Amygdala (tissue), 56 donors: ENCODE results near the gene SCNN1G.

Experiments used
- DNase-seq, 56 donors: peaks; one replicate each; lab custom pipeline; 2025; lab: John Stamatoyannopoulos, UW

The SCNN1G gene

GRCh38 chr16:23152386-23153178, 30.0 kb upstream of the SCNN1G start:
- no peak for DNase-seq

GRCh38 chr16:23155445-23156049, 27.0 kb upstream of the SCNN1G start:
- DNase-seq, result no peak

GRCh38 chr16:23156110-23156509, 26.4 kb upstream of the SCNN1G start:
- DNase-seq, result no peak

GRCh38 chr16:23156946-23157460, 25.5 kb upstream of the SCNN1G start:
- no peak for DNase-seq

- no peak for DNase-seq
These were observed 24.4 kb upstream of the SCNN1G start for GRCh38 chr16:23158114-23158513.

- DNase-seq, result no peak
These were observed 22.5 kb upstream of the SCNN1G start for GRCh38 chr16:23160082-23160481.

GRCh38 chr16:23160574-23160973, 22.0 kb upstream of the SCNN1G start:
- DNase-seq, result no peak

- DNase-seq, result no peak
These were observed 18.6 kb upstream of the SCNN1G start for GRCh38 chr16:23163921-23164320.

GRCh38 chr16:23164736-23165135, 17.8 kb upstream of the SCNN1G start:
- no peak for DNase-seq

GRCh38 chr16:23172583-23172982, 10.0 kb upstream of the SCNN1G start:
- no peak for DNase-seq

GRCh38 chr16:23172994-23173393, 9.6 kb upstream of the SCNN1G start:
- DNase-seq, result no peak

GRCh38 chr16:23174622-23175021, 7.9 kb upstream of the SCNN1G start:
- no peak for DNase-seq

GRCh38 chr16:23175651-23176050, 6.9 kb upstream of the SCNN1G start:
- no peak for DNase-seq

GRCh38 chr16:23181506-23181905, 1.0 kb upstream of the SCNN1G start:
- no peak for DNase-seq

GRCh38 chr16:23182206-23182678, 303 bp upstream of the SCNN1G start:
- DNase-seq, result peak in 45 of 56 donors; percentile 4 to 77 (median 30)

- DNase-seq, result no peak
These were observed 958 bp downstream of the SCNN1G start for GRCh38 chr16:23183543-23183862.

- DNase-seq, result no peak
These were observed 3.1 kb downstream of the SCNN1G start for GRCh38 chr16:23185656-23186055.

- no peak for DNase-seq
These were observed 3.6 kb downstream of the SCNN1G start for GRCh38 chr16:23186171-23186570.

- no peak for DNase-seq
These were observed 4.8 kb downstream of the SCNN1G start for GRCh38 chr16:23187341-23187740.

GRCh38 chr16:23188911-23189310, 6.4 kb downstream of the SCNN1G start:
- no peak for DNase-seq

- DNase-seq, result no peak
These were observed 12.1 kb downstream of the SCNN1G start for GRCh38 chr16:23194497-23195221.
